ENCODE data around the gene PAX3. TPM values are rescaled to one million over a fixed set of nuclear protein-coding genes. Genes with fewer than 3 reads are reported as not detected.

Gene PAX3
- total and polyA plus RNA-seq, 9 of the 15 experiments (the other 6 are each of a cell fraction or from before 2014, with no cell fraction given) = not detected

DNA sequence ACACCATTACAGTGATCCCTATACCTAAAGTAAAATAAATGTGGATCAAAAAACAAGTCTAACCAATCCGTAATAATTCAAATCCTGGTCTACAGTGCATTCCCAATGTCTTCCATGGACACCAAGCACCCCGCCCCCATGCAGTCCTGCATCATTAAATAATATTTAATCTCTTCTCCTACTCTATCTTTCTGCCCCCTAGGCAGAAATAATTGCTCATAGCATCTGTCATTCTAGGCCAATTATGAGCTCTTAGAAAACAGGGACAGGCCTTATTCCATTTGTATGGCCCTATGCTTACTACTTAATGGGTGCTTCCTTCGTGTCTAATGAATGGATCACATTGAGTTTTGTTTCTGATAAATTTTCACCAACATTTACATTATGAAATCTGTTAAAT lies 66.4 kb downstream of the PAX3 start:
- in situ Hi-C loops (cut with MboI) (no loop called here), intact Hi-C loops (cut with micrococcal nuclease) (no loop called here)
- POLR2A ChIA-PET = no interaction called here
- CTCF ChIA-PET (ENCODE audit: low intra/inter-chr PET ratio) = no interaction called here
- Histone ChIP-seq H3K9ac (ENCODE audit: insufficient read depth in 1 of 2, low read depth in 2 of 2, low read length in 2 of 2) (no peak overlapping the region), H3K4me2 (ENCODE audit: insufficient read depth, low read length) (no peak overlapping the region), H3K9me1 (ENCODE audit: control insufficient read depth, insufficient read depth, low read length) (no peaks in the 10 kb centered on the region), H3K27ac (ENCODE audit: extremely low read depth, low read depth, low read length) (no peak overlapping the region), H3K9me3 (replicated peaks; ENCODE audit: control insufficient read depth, insufficient read depth, low read depth, low read length) (no peaks in the 10 kb centered on the region), H3K4me1 (replicated peaks in 1 of 2; ENCODE audit: control insufficient read depth in 2 of 2, insufficient read depth in 2 of 2, low read length in 2 of 2) (no peaks in the 10 kb centered on the region), H2AFZ (ENCODE audit: low read depth, low read length) (no peak overlapping the region), H4K20me1 (replicated peaks; ENCODE audit: control insufficient read depth, insufficient read depth, low read length) (no peaks in the 10 kb centered on the region), H3K27me3 (ENCODE audit: control insufficient read depth in 2 of 2, insufficient read depth in 2 of 2, low read length in 2 of 2) (no peaks in the 10 kb centered on the region), H3K79me2 (ENCODE audit: control insufficient read depth, insufficient read depth, low read length) (no peaks in the 10 kb centered on the region), H3K36me3 (ENCODE audit: control insufficient read depth, insufficient read depth, low read length) (no peaks in the 10 kb centered on the region), H3K4me3 (no peak overlapping the region)
- DNase-seq (ENCODE audit: extremely low read depth in 1 of 4, low spot score in 3 of 4) = no peak
- no TSS peak for BruUV-seq (replicated peaks)
- ATAC-seq = no peak
- FAIRE-seq = no peak
- WGBS (ENCODE audit: insufficient coverage, low coverage, missing lambda C conversion rate) = 0% methylated on average over 3 of the region's 3 CpGs
- TF ChIP-seq ZNF239 (CRISPR knock-in tag; IDR thresholded peaks at IDR 0.05) = no peak
- TF ChIP-seq ZNF318 (IDR thresholded peaks at IDR 0.05; ENCODE audit: borderline replicate concordance in 1 of 2, low read depth in 1 of 2) = no peak
- no peak for TF ChIP-seq C11orf30 (IDR thresholded peaks at IDR 0.05; ENCODE audit: low read depth)
- no peak for TF ChIP-seq NCOA6 (IDR thresholded peaks at IDR 0.05)
- TF ChIP-seq CBX1 (IDR thresholded peaks at IDR 0.05; ENCODE audit: low read depth) = no peak
- TF ChIP-seq SREBF1 (IDR thresholded peaks at IDR 0.05; ENCODE audit: borderline replicate concordance, low read depth, low read length) = no peak
- no peak for TF ChIP-seq ZNF408 (CRISPR knock-in tag; IDR thresholded peaks at IDR 0.05; ENCODE audit: low read depth)
- no peak for TF ChIP-seq CEBPZ (IDR thresholded peaks at IDR 0.05; ENCODE audit: borderline replicate concordance, low read depth, low read length)
- no peak for TF ChIP-seq ZBTB7A (IDR thresholded peaks at IDR 0.05; ENCODE audit: borderline replicate concordance, control insufficient read depth, low read depth, low read length)
- no peak for TF ChIP-seq RB1 (IDR thresholded peaks at IDR 0.05; ENCODE audit: low read depth)
